Activated naive CD8-positive, alpha-beta T cell (primary cell): ENCODE data around the gene CBLN3.
A peak's percentile ranks its signal among the peaks of the same experiment; 100 is the strongest.

Experiments
- H3K27ac Mint-ChIP-seq: one replicate; pipeline ENCODE4 v1.8.0; 2021; ENCODE audit warnings: mixed read lengths
- H3K27me3 Mint-ChIP-seq: one replicate; pipeline ENCODE4 v1.8.0; 2021; ENCODE audit warnings: mixed read lengths
- H3K36me3 Mint-ChIP-seq: one replicate; pipeline ENCODE4 v1.8.0; 2021; ENCODE audit warnings: mixed read lengths
- H3K4me1 Mint-ChIP-seq: one replicate; pipeline ENCODE4 v1.8.0; 2021; ENCODE audit warnings: low read depth, mixed read lengths
- H3K4me3 Mint-ChIP-seq: one replicate; pipeline ENCODE4 v1.8.0; 2021; ENCODE audit warnings: mild to moderate bottlenecking, mixed read lengths
- H3K9me3 Mint-ChIP-seq: one replicate; pipeline ENCODE4 v1.8.0; 2021; ENCODE audit warnings: low read depth, mixed read lengths

The CBLN3 gene

DNA sequence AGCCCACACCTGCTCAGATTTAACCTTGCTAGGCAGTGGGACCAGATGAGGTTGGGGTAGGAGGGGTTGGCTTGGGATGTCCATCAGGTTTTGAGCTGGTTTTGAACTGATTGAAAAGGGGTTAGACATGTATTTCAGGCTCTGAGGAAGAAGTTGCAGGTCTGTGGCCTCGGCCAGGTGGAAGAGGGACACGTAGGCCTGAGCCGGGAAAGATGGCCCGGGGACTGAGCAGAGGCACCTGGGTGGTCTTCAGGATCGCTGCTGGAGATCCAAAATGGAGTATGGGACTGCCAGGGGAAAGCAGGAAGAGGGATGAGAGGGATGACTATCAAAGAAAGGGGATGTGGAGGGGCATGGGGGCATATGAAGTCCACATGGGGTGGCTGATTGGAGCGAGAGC is 23.1 kb downstream of the CBLN3 start:
- no peaks in the 10 kb centered on the region for H3K4me1 Mint-ChIP-seq
- no peaks in the 10 kb centered on the region for H3K36me3 Mint-ChIP-seq
- H3K27ac Mint-ChIP-seq, result no peak overlapping the region
- no peaks in the 10 kb centered on the region for H3K9me3 Mint-ChIP-seq
- H3K27me3 Mint-ChIP-seq, result peaks cover 3% of the 10 kb centered on the region
- H3K4me3 Mint-ChIP-seq, result no peak overlapping the region

GRCh38 chr14:24404814-24405213 is 24.7 kb downstream of the CBLN3 start:
- H3K27me3 Mint-ChIP-seq, result peaks cover 6% of the 10 kb centered on the region

DNA sequence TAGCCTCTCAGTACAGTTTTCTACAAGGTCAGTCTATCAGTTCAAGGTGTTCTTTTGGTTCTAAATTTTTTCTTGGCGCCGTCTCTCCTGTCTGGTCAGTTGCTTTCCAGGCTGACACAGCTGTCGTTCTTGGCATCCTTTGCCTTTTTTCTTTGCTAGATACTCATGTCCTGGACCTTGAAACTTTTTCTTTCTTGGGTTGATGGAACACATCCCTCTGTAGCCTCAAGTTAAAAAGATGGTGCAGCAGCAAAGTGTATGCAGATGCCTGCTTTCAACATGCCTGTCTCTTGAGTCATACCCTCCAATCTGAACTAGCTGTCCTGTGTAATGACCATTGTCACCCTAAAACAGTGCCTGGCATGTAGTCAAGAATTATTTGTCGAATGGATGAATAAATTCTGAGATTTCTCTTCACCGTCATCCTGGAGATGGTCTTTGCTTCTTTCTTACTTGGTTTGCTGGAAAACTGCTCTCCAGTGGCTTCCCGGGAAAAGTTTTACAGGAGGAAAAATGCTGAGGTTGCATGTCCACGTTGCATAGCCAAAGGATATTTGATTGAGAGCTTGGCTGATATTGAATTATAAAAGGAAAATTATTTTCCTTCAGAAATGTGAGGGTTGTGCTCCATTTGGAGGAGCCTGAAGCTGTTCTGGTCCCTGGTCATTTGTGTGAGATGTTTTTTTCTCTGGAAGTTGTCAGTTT is 26.0 kb downstream of the CBLN3 start:
- no peaks in the 10 kb centered on the region for H3K9me3 Mint-ChIP-seq
- H3K36me3 Mint-ChIP-seq, result no peaks in the 10 kb centered on the region
- H3K27me3 Mint-ChIP-seq, result peaks cover 6% of the 10 kb centered on the region
- H3K4me3 Mint-ChIP-seq, result no peak overlapping the region
- no peak overlapping the region for H3K27ac Mint-ChIP-seq
- peaks cover 8% of the 10 kb centered on the region for H3K4me1 Mint-ChIP-seq

More at GRCh38 chr14:24404814-24405213, 24.7 kb downstream of the CBLN3 start:
- Mint-ChIP-seq H3K9me3 (no peaks in the 10 kb centered on the region), H3K4me1 (peaks cover 1% of the 10 kb centered on the region), H3K36me3 (no peaks in the 10 kb centered on the region), H3K4me3 (no peak overlapping the region), H3K27ac (no peak overlapping the region)

DNA sequence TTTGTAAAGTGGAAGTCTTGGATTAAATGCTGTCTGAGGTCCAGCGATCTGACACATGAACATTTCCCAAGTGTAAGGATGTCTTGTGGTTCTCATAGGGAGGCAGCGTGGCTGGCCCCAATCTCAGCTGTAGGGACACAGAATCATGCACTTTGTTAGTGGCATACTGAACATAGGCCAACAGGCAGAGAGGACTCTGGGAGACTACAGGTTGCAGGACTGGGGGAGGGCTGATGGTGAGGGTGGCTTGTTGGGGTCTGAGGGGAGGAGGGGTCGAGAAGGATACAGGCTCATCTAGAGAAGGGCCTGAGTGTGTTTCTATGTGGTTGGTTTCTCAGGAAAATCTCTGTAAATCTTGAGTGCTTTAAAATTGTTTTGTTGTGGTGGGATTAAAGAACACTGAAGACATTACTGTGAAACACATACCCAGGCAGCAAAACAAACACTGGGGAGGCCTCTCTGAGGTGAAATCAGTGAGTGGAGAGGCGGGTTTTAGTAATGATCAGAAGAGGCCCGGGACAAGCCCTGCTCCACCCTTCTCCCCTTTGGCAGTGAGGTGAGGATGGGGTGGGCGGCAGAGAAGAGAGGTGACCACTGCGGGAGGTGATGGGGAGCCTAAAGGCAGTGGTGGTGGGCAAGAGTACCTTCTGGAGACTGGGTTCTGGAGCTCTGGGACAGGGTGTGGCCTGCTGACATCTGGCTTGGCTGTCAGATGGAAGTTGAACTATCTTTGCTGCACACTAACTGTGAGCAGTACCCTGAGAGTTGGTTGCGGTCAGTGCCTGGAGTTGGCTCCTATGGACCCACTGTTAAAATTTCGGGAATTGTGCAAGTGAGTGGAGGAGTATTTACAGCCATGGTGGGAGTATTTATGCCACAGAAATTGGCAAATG is 27.4 kb downstream of the CBLN3 start:
- Mint-ChIP-seq H3K4me3 (no peak overlapping the region), H3K36me3 (no peaks in the 10 kb centered on the region), H3K27me3 (peaks cover 6% of the 10 kb centered on the region), H3K4me1 (peaks cover 8% of the 10 kb centered on the region), H3K27ac (no peak overlapping the region), H3K9me3 (no peaks in the 10 kb centered on the region)

DNA sequence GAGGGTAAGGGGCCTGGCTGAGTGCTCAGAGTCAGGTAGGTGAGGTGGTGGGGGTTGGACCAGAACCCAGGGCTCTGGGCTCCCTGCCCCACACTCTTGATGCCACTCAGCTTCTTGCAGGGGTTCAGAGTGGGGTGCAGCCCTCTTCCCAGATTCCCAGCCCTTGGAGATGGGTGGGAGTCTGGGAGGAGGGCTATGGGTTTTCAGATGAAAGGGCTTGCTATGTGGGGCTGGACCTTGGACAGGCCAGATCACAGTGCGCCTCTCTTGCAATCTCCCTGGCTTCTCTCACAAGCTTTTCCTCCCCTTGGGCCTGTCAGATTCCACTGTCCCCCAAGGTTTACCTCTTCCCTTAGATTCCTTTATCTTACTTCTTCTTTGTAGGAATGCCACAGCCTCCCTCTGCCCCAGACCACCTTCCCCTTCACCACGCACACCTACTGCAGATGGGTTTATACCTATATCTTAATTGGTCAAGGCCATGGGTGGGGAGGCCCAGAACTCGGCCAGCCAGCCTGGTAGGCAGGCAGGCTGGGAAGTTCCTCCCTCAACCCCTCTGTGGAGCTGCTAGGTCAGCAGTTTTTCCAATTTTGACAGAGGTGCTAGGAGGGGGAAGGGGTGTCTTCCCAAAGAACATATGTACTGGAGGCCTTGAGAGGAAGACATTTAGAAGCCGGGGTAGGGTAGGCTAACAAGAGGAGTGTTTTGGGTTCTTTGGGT is 29.3 kb downstream of the CBLN3 start:
- H3K4me1 Mint-ChIP-seq, result peaks cover 8% of the 10 kb centered on the region
- H3K4me3 Mint-ChIP-seq, result peak overlapping the region; percentile 73
- no peaks in the 10 kb centered on the region for H3K36me3 Mint-ChIP-seq
- H3K27ac Mint-ChIP-seq, result no peak overlapping the region
- peaks cover 3% of the 10 kb centered on the region for H3K27me3 Mint-ChIP-seq
- no peaks in the 10 kb centered on the region for H3K9me3 Mint-ChIP-seq

GRCh38 chr14:24399447-24399822 is 30.0 kb downstream of the CBLN3 start:
- no peaks in the 10 kb centered on the region for H3K36me3 Mint-ChIP-seq
- H3K27me3 Mint-ChIP-seq, result peaks cover 3% of the 10 kb centered on the region
- H3K27ac Mint-ChIP-seq, result no peak overlapping the region
- no peaks in the 10 kb centered on the region for H3K9me3 Mint-ChIP-seq
- H3K4me1 Mint-ChIP-seq, result peaks cover 8% of the 10 kb centered on the region
- peak overlapping the region; percentile 73 for H3K4me3 Mint-ChIP-seq

DNA sequence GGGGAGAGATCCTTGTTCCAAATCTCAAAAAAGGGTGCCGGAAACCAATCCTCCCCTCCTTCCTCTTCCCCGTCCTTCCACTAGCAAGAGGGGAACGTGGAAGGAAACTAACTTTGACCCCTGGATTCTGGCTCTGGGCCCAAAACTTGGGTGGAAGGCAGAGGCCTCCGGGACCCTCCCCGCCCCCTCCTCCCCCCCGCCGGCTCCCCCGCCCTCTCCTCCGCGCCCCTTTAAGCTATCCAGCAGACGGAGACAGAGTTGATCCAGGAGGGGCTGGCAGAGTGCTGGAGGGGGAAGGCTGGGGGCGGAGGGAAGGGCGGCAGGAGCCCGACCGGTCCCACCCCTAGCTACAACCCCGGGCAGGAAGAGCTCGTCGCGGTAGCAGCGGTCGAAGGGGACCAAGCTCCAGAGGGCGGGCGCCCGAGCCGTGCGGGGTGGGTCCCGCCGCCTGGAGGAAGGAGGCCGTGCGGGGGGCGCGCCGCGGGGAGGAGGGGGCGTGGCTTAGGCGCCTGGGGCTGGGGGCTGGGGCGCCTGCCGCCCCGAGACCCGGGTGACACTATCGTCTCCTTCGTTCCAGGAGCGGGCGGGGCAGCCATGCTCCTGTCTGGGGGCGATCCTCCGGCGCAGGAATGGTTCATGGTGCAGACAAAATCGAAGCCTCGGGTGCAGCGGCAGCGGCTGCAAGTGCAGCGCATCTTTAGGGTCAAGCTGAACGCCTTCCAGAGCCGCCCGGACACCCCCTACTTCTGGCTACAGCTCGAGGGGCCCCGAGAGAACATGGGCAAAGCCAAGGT is 30.6 kb downstream of the CBLN3 start, which contains the start of gene NYNRIN:
Gene NYNRIN (plus strand): TSS at position 351 of the 794 bp plus-strand sequence. CDS start 244 bp downstream, at position 595.
- Mint-ChIP-seq H3K4me1 (peaks cover 8% of the 10 kb centered on the region), H3K36me3 (no peaks in the 10 kb centered on the region), H3K27ac (no peak within 1 kb of the TSS), H3K4me3 (peak within 1 kb of the TSS; percentile 73), H3K9me3 (no peaks in the 10 kb centered on the region), H3K27me3 (peaks cover 3% of the 10 kb centered on the region)

GRCh38 chr14:24398293-24398652 is 31.2 kb downstream of the CBLN3 start:
- H3K27ac Mint-ChIP-seq, result no peak overlapping the region
- peaks cover 8% of the 10 kb centered on the region for H3K4me1 Mint-ChIP-seq
- no peaks in the 10 kb centered on the region for H3K9me3 Mint-ChIP-seq
- H3K27me3 Mint-ChIP-seq, result peaks cover 3% of the 10 kb centered on the region
- H3K36me3 Mint-ChIP-seq, result no peaks in the 10 kb centered on the region
- H3K4me3 Mint-ChIP-seq, result no peak overlapping the region

DNA sequence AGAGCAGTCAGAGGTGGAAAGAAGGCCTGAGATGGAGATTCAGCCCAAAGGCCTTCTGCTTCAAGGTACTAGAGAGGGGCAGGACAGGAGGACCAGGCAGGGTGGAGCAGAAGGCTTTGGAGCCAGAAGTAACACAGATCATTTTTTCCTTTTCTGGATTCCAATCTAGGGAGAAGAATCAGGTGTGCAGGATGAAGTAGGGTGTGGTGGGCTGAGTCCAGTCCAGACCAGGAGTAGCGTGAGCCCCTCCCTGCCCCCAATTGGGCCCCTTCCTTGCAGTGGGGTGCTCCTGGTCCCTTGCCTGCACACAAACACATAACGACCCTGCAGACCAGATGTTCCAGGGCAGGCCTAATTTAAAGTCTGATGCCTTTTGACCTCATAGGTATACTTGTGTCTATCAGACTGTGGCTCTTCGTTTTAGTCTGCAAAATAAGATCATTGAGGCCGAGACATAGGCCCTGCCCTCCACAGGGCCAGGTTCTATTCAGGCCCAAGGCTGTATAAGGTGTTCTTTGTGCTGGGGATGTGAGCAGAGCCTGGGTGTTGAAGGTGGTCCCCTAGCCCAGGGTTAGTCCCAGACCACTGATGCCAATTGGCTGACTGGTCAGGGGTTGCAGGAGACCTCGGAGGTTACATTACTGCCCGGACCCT is 31.7 kb downstream of the CBLN3 start:
- H3K27ac Mint-ChIP-seq, result no peak overlapping the region
- peaks cover 4% of the 10 kb centered on the region for H3K27me3 Mint-ChIP-seq
- no peaks in the 10 kb centered on the region for H3K9me3 Mint-ChIP-seq
- H3K4me3 Mint-ChIP-seq, result peak overlapping the region; percentile 50
- no peaks in the 10 kb centered on the region for H3K36me3 Mint-ChIP-seq
- H3K4me1 Mint-ChIP-seq, result peaks cover 8% of the 10 kb centered on the region

DNA sequence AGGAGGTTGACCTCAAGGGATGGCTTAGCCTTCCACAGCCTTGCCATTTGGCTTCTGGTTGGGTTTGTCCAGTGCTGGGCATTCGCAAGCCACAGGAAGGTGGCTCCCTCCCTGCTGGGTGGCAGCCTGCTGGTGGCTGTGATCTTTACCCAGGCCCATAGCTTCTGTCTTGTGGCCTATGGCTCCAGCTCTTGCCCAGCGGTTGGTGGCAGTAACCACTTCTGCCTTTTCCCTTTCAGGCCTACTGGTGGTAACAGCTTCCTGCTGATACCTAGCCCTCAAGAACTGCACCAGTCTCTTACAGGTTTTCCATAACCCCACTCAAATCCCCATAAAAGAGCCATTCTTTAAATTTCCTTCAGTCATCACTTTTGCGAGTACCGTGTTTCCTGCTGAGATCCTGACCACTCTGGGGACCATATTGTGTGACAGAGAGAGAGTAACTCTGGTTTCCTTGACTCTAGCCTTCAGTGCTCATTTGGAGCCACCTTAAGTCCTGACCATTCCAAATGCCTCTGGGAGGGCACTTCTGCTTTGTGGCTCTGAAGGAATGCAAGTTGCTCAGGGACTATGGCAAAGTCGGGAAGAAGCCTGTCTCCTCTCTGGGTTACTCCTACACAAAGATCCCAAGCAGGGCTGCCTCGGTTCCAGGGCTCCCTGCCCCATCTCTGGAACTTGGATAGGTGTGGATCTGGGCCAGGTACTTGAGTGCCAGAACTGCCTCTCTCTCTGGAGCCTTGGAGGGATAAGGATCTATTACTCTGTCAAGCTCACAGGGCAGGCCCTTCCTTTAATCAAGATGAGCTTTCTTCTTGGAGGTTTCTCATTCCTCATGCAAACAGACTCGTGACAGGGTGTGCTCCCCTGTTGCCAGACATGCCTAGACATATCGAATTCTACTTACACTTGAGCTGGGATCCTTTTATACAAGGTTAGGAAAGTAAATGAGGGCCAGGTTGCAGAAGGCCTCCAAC is 33.6 kb downstream of the CBLN3 start:
- no peak overlapping the region for H3K4me3 Mint-ChIP-seq
- no peaks in the 10 kb centered on the region for H3K9me3 Mint-ChIP-seq
- no peaks in the 10 kb centered on the region for H3K36me3 Mint-ChIP-seq
- H3K27ac Mint-ChIP-seq, result no peak overlapping the region
- H3K4me1 Mint-ChIP-seq, result peaks cover 8% of the 10 kb centered on the region
- H3K27me3 Mint-ChIP-seq, result peaks cover 10% of the 10 kb centered on the region

DNA sequence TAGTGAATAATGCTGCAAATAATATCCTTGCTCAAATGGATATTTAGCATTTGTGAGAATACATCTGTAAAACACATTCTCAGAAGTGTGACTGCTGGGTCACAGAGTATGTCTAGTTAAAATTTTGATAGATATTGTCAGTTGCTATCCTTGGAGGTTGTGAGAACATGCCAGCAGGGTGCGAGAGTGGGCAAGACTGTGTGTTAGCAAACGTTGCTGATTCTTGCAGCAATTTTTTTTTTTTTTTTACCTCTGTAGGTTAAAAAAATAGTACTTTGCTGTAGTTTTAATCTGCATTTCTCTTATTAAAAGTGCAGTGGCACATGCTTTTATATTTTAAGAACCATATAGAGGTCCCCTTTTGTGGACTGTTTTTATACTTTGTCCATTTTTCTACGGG is 35.2 kb downstream of the CBLN3 start:
- Mint-ChIP-seq H3K9me3 (no peaks in the 10 kb centered on the region), H3K36me3 (no peaks in the 10 kb centered on the region), H3K27ac (no peak overlapping the region), H3K4me1 (peaks cover 2% of the 10 kb centered on the region), H3K4me3 (no peak overlapping the region), H3K27me3 (peaks cover 8% of the 10 kb centered on the region)

- H3K27me3 Mint-ChIP-seq, result peaks cover 13% of the 10 kb centered on the region
- no peaks in the 10 kb centered on the region for H3K36me3 Mint-ChIP-seq
- H3K4me3 Mint-ChIP-seq, result no peak overlapping the region
- no peak overlapping the region for H3K27ac Mint-ChIP-seq
- no peaks in the 10 kb centered on the region for H3K9me3 Mint-ChIP-seq
- H3K4me1 Mint-ChIP-seq, result no peaks in the 10 kb centered on the region
These were observed 37.0 kb downstream of the CBLN3 start for GRCh38 chr14:24392325-24393091.
